ENCODE measurements around the gene DYNLT1.
"Not testable (repeated sequence)": the region's sequence is repeated elsewhere in the genome, so short reads cannot be mapped to it uniquely, and the experiment has no call there.

The DYNLT1 gene

GRCh38 chr6:158669145-158670035 is 24.8 kb upstream of the DYNLT1 start:
- Mint-ChIP-seq H3K27me3 (no peaks in the 10 kb centered on the region), H3K27ac (no peak overlapping the region), H3K36me3 (peaks cover 29% of the 10 kb centered on the region), H3K9me3 (ENCODE audit: low read depth) (no peaks in the 10 kb centered on the region), H3K4me3 (no peak overlapping the region), H3K4me1 (ENCODE audit: low read depth) (peaks cover 17% of the 10 kb centered on the region)

- H3K27ac Mint-ChIP-seq = no peak overlapping the region
- H3K4me3 Mint-ChIP-seq = no peak overlapping the region
- peaks cover 19% of the 10 kb centered on the region for H3K4me1 Mint-ChIP-seq (ENCODE audit: low read depth)
- H3K27me3 Mint-ChIP-seq = no peaks in the 10 kb centered on the region
- H3K9me3 Mint-ChIP-seq (ENCODE audit: low read depth) = no peaks in the 10 kb centered on the region
- peaks cover 25% of the 10 kb centered on the region for H3K36me3 Mint-ChIP-seq
These were observed 24.2 kb upstream of the DYNLT1 start for GRCh38 chr6:158668707-158669103.

GRCh38 chr6:158667360-158667981 is 22.9 kb upstream of the DYNLT1 start:
- no peaks in the 10 kb centered on the region for H3K9me3 Mint-ChIP-seq (ENCODE audit: low read depth)
- H3K36me3 Mint-ChIP-seq = peaks cover 28% of the 10 kb centered on the region
- no peak overlapping the region for H3K4me3 Mint-ChIP-seq
- H3K4me1 Mint-ChIP-seq (ENCODE audit: low read depth) = peaks cover 29% of the 10 kb centered on the region
- H3K27ac Mint-ChIP-seq = no peak overlapping the region
- H3K27me3 Mint-ChIP-seq = no peaks in the 10 kb centered on the region

GRCh38 chr6:158666628-158667359 is 22.3 kb upstream of the DYNLT1 start:
- Mint-ChIP-seq H3K4me3 (no peak overlapping the region), H3K27ac (no peak overlapping the region), H3K36me3 (peaks cover 28% of the 10 kb centered on the region)

GRCh38 chr6:158665332-158665731 is 20.8 kb upstream of the DYNLT1 start:
- Mint-ChIP-seq H3K4me1 (ENCODE audit: low read depth) (peaks cover 40% of the 10 kb centered on the region), H3K9me3 (ENCODE audit: low read depth) (no peaks in the 10 kb centered on the region), H3K36me3 (peaks cover 28% of the 10 kb centered on the region), H3K27ac (no peak overlapping the region), H3K27me3 (no peaks in the 10 kb centered on the region), H3K4me3 (no peak overlapping the region)

More at GRCh38 chr6:158666628-158667359, 22.3 kb upstream of the DYNLT1 start:
- H3K4me1 Mint-ChIP-seq (ENCODE audit: low read depth) = peaks cover 33% of the 10 kb centered on the region
- no peaks in the 10 kb centered on the region for H3K27me3 Mint-ChIP-seq
- H3K9me3 Mint-ChIP-seq (ENCODE audit: low read depth) = no peaks in the 10 kb centered on the region

GRCh38 chr6:158663625-158664165 is 19.2 kb upstream of the DYNLT1 start:
- Mint-ChIP-seq H3K9me3 (ENCODE audit: low read depth) (no peaks in the 10 kb centered on the region), H3K36me3 (peaks cover 27% of the 10 kb centered on the region), H3K27ac (peak overlapping the region; percentile 28), H3K27me3 (no peaks in the 10 kb centered on the region), H3K4me1 (ENCODE audit: low read depth) (peaks cover 47% of the 10 kb centered on the region), H3K4me3 (peak overlapping the region; percentile 67)

- Mint-ChIP-seq H3K9me3 (ENCODE audit: low read depth) (no peaks in the 10 kb centered on the region), H3K4me1 (ENCODE audit: low read depth) (peaks cover 47% of the 10 kb centered on the region), H3K36me3 (peaks cover 24% of the 10 kb centered on the region), H3K4me3 (peak overlapping the region; percentile 67), H3K27ac (peak overlapping the region; percentile 79), H3K27me3 (no peaks in the 10 kb centered on the region)
These were observed 18.5 kb upstream of the DYNLT1 start for GRCh38 chr6:158662954-158663624.

- H3K36me3 Mint-ChIP-seq = peaks cover 24% of the 10 kb centered on the region
- no peaks in the 10 kb centered on the region for H3K27me3 Mint-ChIP-seq
- peaks cover 47% of the 10 kb centered on the region for H3K4me1 Mint-ChIP-seq (ENCODE audit: low read depth)
- H3K4me3 Mint-ChIP-seq = peak overlapping the region; percentile 67
- H3K27ac Mint-ChIP-seq = peak overlapping the region; percentile 79
- H3K9me3 Mint-ChIP-seq (ENCODE audit: low read depth) = no peaks in the 10 kb centered on the region
These were observed 18.0 kb upstream of the DYNLT1 start for GRCh38 chr6:158662607-158662953.

- Mint-ChIP-seq H3K4me1 (ENCODE audit: low read depth) (peaks cover 48% of the 10 kb centered on the region), H3K4me3 (no peak overlapping the region), H3K9me3 (ENCODE audit: low read depth) (no peaks in the 10 kb centered on the region), H3K27me3 (no peaks in the 10 kb centered on the region), H3K27ac (no peak overlapping the region), H3K36me3 (peaks cover 18% of the 10 kb centered on the region)
These were observed 16.7 kb upstream of the DYNLT1 start for GRCh38 chr6:158661156-158661685.

- peak overlapping the region; percentile 22 for H3K27ac Mint-ChIP-seq
- H3K27me3 Mint-ChIP-seq = no peaks in the 10 kb centered on the region
- H3K36me3 Mint-ChIP-seq = peaks cover 16% of the 10 kb centered on the region
- H3K4me1 Mint-ChIP-seq (ENCODE audit: low read depth) = peaks cover 57% of the 10 kb centered on the region
- no peaks in the 10 kb centered on the region for H3K9me3 Mint-ChIP-seq (ENCODE audit: low read depth)
- H3K4me3 Mint-ChIP-seq = no peak overlapping the region
These were observed 15.8 kb upstream of the DYNLT1 start for GRCh38 chr6:158660333-158660754.

- H3K9me3 Mint-ChIP-seq (ENCODE audit: low read depth); H3K27me3 Mint-ChIP-seq; H3K4me3 Mint-ChIP-seq: not testable (repeated sequence)
- Mint-ChIP-seq H3K4me1 (ENCODE audit: low read depth) (peaks cover 63% of the 10 kb centered on the region), H3K36me3 (peaks cover 24% of the 10 kb centered on the region), H3K27ac (peak overlapping the region; percentile 28)
These were observed 12.4 kb upstream of the DYNLT1 start for GRCh38 chr6:158656986-158657385.

GRCh38 chr6:158655569-158656450 is 11.3 kb upstream of the DYNLT1 start:
- peak overlapping the region; percentile 89 for H3K4me3 Mint-ChIP-seq
- H3K4me1 Mint-ChIP-seq (ENCODE audit: low read depth) = peaks cover 64% of the 10 kb centered on the region
- peaks cover 24% of the 10 kb centered on the region for H3K36me3 Mint-ChIP-seq
- H3K27me3 Mint-ChIP-seq = no peaks in the 10 kb centered on the region
- no peaks in the 10 kb centered on the region for H3K9me3 Mint-ChIP-seq (ENCODE audit: low read depth)
- H3K27ac Mint-ChIP-seq = peak overlapping the region; percentile 100

- peak overlapping the region; percentile 89 for H3K4me3 Mint-ChIP-seq
- H3K4me1 Mint-ChIP-seq (ENCODE audit: low read depth) = peaks cover 64% of the 10 kb centered on the region
- H3K9me3 Mint-ChIP-seq (ENCODE audit: low read depth) = no peaks in the 10 kb centered on the region
- no peaks in the 10 kb centered on the region for H3K27me3 Mint-ChIP-seq
- peak overlapping the region; percentile 100 for H3K27ac Mint-ChIP-seq
- peaks cover 24% of the 10 kb centered on the region for H3K36me3 Mint-ChIP-seq
These were observed 10.5 kb upstream of the DYNLT1 start for GRCh38 chr6:158654960-158655489.

Measured in activated naive CD8-positive, alpha-beta T cell (primary cell).